ENCODE results near the gene ANLN. TPM values are rescaled to one million over a fixed set of nuclear protein-coding genes. Genes with fewer than 3 reads are reported as not detected.
"Not testable (repeated sequence)": the region's sequence is repeated elsewhere in the genome, so short reads cannot be mapped to it uniquely, and the experiment has no call there.

The ANLN gene
- total and polyA plus RNA-seq, 7 donors: 2.4 to 16.9 (median 4.6) TPM

DNA sequence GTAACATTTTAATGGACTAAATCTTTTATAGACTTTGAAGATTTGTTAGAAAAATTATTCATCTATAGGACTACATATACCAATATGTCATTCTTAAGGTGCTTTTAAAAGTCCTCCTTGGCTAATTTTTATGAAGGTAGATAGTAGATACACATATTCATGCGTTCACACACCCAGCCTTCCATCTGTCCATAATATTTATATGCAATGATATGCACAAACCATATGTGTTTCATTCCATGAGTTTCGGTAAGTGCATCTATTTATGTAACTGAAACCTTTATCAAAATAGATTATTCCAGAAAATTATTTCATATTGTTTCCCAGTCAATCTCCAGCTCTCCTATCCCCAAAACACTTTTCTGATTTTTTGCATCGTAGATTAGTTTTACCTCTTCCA is 101.7 kb downstream of the ANLN start:
- intact Hi-C loops (cut with DNase I): no loop called here
- Histone ChIP-seq H3K4me3 (no peak overlapping the region), H3K9me3 (no peaks in the 10 kb centered on the region), H3K27ac (no peak overlapping the region), H3K27me3 (no peaks in the 10 kb centered on the region), H3K4me1 (no peaks in the 10 kb centered on the region), H3K36me3 (no peaks in the 10 kb centered on the region)
- DNase-seq: no peak
- WGBS, 2 donors: 84 to 92% methylated on average over 3 of the region's 3 CpGs
- TF ChIP-seq, protein P1, sequence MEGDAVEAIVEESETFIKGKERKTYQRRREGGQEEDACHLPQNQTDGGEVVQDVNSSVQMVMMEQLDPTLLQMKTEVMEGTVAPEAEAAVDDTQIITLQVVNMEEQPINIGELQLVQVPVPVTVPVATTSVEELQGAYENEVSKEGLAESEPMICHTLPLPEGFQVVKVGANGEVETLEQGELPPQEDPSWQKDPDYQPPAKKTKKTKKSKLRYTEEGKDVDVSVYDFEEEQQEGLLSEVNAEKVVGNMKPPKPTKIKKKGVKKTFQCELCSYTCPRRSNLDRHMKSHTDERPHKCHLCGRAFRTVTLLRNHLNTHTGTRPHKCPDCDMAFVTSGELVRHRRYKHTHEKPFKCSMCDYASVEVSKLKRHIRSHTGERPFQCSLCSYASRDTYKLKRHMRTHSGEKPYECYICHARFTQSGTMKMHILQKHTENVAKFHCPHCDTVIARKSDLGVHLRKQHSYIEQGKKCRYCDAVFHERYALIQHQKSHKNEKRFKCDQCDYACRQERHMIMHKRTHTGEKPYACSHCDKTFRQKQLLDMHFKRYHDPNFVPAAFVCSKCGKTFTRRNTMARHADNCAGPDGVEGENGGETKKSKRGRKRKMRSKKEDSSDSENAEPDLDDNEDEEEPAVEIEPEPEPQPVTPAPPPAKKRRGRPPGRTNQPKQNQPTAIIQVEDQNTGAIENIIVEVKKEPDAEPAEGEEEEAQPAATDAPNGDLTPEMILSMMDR (IDR thresholded peaks at IDR 0.05): no peak
- TF ChIP-seq POLR2AphosphoS5 (IDR thresholded peaks at IDR 0.05) (no peak), POLR2A (IDR thresholded peaks at IDR 0.05) (no peak), EP300 (IDR thresholded peaks at IDR 0.05) (no peak)

- intact Hi-C loops (cut with DNase I): no loop called here
- no peak for DNase-seq
- Histone ChIP-seq H3K9me3 (no peaks in the 10 kb centered on the region), H3K4me3 (no peak overlapping the region), H3K27ac (no peak overlapping the region), H3K36me3 (no peaks in the 10 kb centered on the region), H3K4me1 (no peaks in the 10 kb centered on the region), H3K27me3 (no peaks in the 10 kb centered on the region)
- 94 to 95% methylated on average over 6 of the region's 6 CpGs for WGBS, 2 donors
- no peak for TF ChIP-seq POLR2AphosphoS5 (IDR thresholded peaks at IDR 0.05)
- no peak for TF ChIP-seq POLR2A (IDR thresholded peaks at IDR 0.05)
Measured at GRCh38 chr7:36496576-36496975, 106.9 kb downstream of the ANLN start.

DNA sequence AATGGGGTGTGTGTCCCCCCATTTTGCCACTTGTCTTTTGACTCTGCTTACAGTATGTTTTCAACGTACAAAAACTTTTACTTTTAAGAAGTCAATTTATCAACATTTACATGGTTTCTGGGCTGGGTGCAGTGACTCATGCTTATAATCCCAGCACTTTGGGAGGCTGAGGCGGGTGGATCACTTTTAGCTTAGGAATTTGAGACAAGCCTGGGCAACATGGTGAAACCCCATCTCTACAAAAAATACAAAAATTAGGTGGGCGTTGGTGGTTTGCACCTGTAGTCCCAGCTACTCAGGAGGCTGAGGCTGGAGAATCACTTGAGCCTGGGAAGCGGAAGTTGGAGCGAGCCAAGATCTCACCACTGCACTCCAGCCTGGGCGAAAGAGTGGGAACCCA is 107.5 kb downstream of the ANLN start:
- H3K27ac ChIP-seq; H3K36me3 ChIP-seq; H3K9me3 ChIP-seq; H3K4me1 ChIP-seq; DNase-seq; H3K27me3 ChIP-seq; intact Hi-C loops (cut with DNase I); H3K4me3 ChIP-seq: not testable (repeated sequence)
- WGBS, 2 donors: 90 to 93% methylated on average over 6 of the region's 6 CpGs

DNA sequence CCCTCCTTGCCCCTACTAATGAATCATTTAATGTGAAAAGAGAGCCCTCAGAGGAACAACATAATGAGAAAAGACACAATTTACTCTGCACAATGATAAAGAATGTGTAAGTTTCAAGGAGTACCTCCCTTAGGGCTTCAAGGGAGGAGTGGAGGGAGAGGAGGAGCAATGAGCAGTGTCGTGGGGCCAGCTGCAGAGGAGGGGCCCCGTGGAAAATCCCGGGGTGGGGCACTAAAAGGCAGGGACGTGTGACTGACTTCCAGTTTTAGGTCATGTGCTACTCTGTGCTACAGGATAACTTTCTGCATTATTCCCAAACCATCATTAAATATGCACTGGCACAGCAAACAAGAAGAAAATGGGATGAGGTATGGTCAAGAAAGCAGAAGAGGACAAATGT is 108.1 kb downstream of the ANLN start:
- Histone ChIP-seq H3K4me3 (no peak overlapping the region), H3K27ac (no peak overlapping the region), H3K4me1 (no peaks in the 10 kb centered on the region), H3K27me3 (no peaks in the 10 kb centered on the region), H3K36me3 (no peaks in the 10 kb centered on the region), H3K9me3 (no peaks in the 10 kb centered on the region)
- WGBS, 2 donors: 18 to 51% methylated on average over 4 of the region's 4 CpGs
- intact Hi-C loops (cut with DNase I): no loop called here
- TF ChIP-seq POLR2A (IDR thresholded peaks at IDR 0.05): no peak
- DNase-seq: no peak

Other genes starting within 250 kb of the ANLN start
- 10 to 100 TPM; 10.9 to 18.1 (median 13.5) TPM for gene EEPD1, start 236.6 kb upstream of the ANLN start, total RNA-seq
- 10 to 100 TPM in 2 of 3 donors, 1 to 10 TPM in 1; 6.6 to 16.6 (median 14.3) TPM for gene EEPD1, start 236.6 kb upstream of the ANLN start, polyA plus RNA-seq

All from sigmoid colon (tissue), 7 donors.